GM12874 (cell line): ENCODE data around the gene PTDSS2.

Source experiments
- CTCF ChIP-seq: IDR thresholded peaks from 2 replicates; pipeline ENCODE4 v1.5.1; 2011; ENCODE audit warnings: low read depth, mild to moderate bottlenecking, control low read depth, low read length, moderate library complexity; ENCODE audit not compliant: insufficient read depth

PTDSS2 gene

GRCh38 chr11:446891-447290 is 3.2 kb upstream of the PTDSS2 start:
- no peak for TF ChIP-seq CTCF

- peak; percentile 82 for TF ChIP-seq CTCF
These were observed 2.0 kb upstream of the PTDSS2 start for GRCh38 chr11:447923-448731.

- peak; percentile 27; the same call in 1 of the 2 replicates for TF ChIP-seq CTCF
These were observed 851 bp downstream of the PTDSS2 start for GRCh38 chr11:450809-451451.

GRCh38 chr11:451738-452137 is 1.7 kb downstream of the PTDSS2 start:
- no peak for TF ChIP-seq CTCF

GRCh38 chr11:452203-452744 is 2.2 kb downstream of the PTDSS2 start:
- no peak for TF ChIP-seq CTCF

GRCh38 chr11:452916-453527 is 2.9 kb downstream of the PTDSS2 start:
- no peak for TF ChIP-seq CTCF

GRCh38 chr11:453564-453963 is 3.5 kb downstream of the PTDSS2 start:
- no peak for TF ChIP-seq CTCF
